ENCODE measurements around the gene AXIN2.
"Not testable (repeated sequence)": the region's sequence is repeated elsewhere in the genome, so short reads cannot be mapped to it uniquely, and the experiment has no call there.

AXIN2 gene

GRCh38 chr17:65514082-65514481, 47.4 kb downstream of the AXIN2 start:
- Histone ChIP-seq H3K4me2 (ENCODE audit: insufficient read depth, low read length) (no peak overlapping the region), H2AFZ (ENCODE audit: low read depth, low read length) (no peak overlapping the region), H4K20me1 (ENCODE audit: insufficient read depth, low read length) (no peaks in the 10 kb centered on the region), H3K9ac (ENCODE audit: low read depth, low read length) (no peak overlapping the region), H3K4me3 (ENCODE audit: low read depth in 1 of 2, low read length in 2 of 2) (no peak overlapping the region), H3K36me3 (ENCODE audit: insufficient read depth, low read length) (no peaks in the 10 kb centered on the region), H3K4me1 (ENCODE audit: insufficient read depth, low read length) (no peaks in the 10 kb centered on the region), H3K27me3 (ENCODE audit: insufficient read depth, low read length, poor library complexity) (no peaks in the 10 kb centered on the region), H3K9me3 (ENCODE audit: insufficient read depth, low read length, severe bottlenecking) (no peaks in the 10 kb centered on the region), H3K79me2 (ENCODE audit: insufficient read depth, low read length) (no peaks in the 10 kb centered on the region), H3K27ac (ENCODE audit: low read length) (no peak overlapping the region)
- no peak for ATAC-seq (ENCODE audit: insufficient read depth, low read depth)
- DNase-seq: no peak
- TF ChIP-seq CTCF (IDR thresholded peaks at IDR 0.05; ENCODE audit: borderline replicate concordance, extremely low read depth, low read length, poor library complexity, severe bottlenecking): no peak
- TF ChIP-seq EZH2 (IDR thresholded peaks at IDR 0.05; ENCODE audit: borderline replicate concordance, low read depth, low read length, severe bottlenecking): no peak

GRCh38 chr17:65511316-65511715, 50.1 kb downstream of the AXIN2 start:
- H3K4me1 ChIP-seq (ENCODE audit: insufficient read depth, low read length): no peaks in the 10 kb centered on the region
- H3K79me2 ChIP-seq (ENCODE audit: insufficient read depth, low read length): no peaks in the 10 kb centered on the region
- TF ChIP-seq CTCF (IDR thresholded peaks at IDR 0.05; ENCODE audit: borderline replicate concordance, extremely low read depth, low read length, poor library complexity, severe bottlenecking) (no peak), EZH2 (IDR thresholded peaks at IDR 0.05; ENCODE audit: borderline replicate concordance, low read depth, low read length, severe bottlenecking) (no peak)
- H3K9me3 ChIP-seq (ENCODE audit: insufficient read depth, low read length, severe bottlenecking): no peaks in the 10 kb centered on the region
- H3K27me3 ChIP-seq (ENCODE audit: insufficient read depth, low read length, poor library complexity): no peaks in the 10 kb centered on the region
- H3K4me3 ChIP-seq (ENCODE audit: low read depth in 1 of 2, low read length in 2 of 2): no peak overlapping the region
- H2AFZ ChIP-seq (ENCODE audit: low read depth, low read length): no peak overlapping the region
- no peak for ATAC-seq (ENCODE audit: insufficient read depth, low read depth)
- DNase-seq: no peak
- H3K36me3 ChIP-seq (ENCODE audit: insufficient read depth, low read length): no peaks in the 10 kb centered on the region
- no peak overlapping the region for H3K9ac ChIP-seq (ENCODE audit: low read depth, low read length)
- no peak overlapping the region for H3K4me2 ChIP-seq (ENCODE audit: insufficient read depth, low read length)
- H3K27ac ChIP-seq (ENCODE audit: low read length): no peak overlapping the region
- no peaks in the 10 kb centered on the region for H4K20me1 ChIP-seq (ENCODE audit: insufficient read depth, low read length)

- Histone ChIP-seq H3K9ac (ENCODE audit: low read depth, low read length) (no peak overlapping the region), H3K36me3 (ENCODE audit: insufficient read depth, low read length) (no peaks in the 10 kb centered on the region), H3K79me2 (ENCODE audit: insufficient read depth, low read length) (no peaks in the 10 kb centered on the region), H3K4me1 (ENCODE audit: insufficient read depth, low read length) (no peaks in the 10 kb centered on the region), H3K9me3 (ENCODE audit: insufficient read depth, low read length, severe bottlenecking) (no peaks in the 10 kb centered on the region), H3K4me2 (ENCODE audit: insufficient read depth, low read length) (no peak overlapping the region), H4K20me1 (ENCODE audit: insufficient read depth, low read length) (no peaks in the 10 kb centered on the region), H3K27ac (ENCODE audit: low read length) (no peak overlapping the region), H2AFZ (ENCODE audit: low read depth, low read length) (no peak overlapping the region), H3K4me3 (ENCODE audit: low read depth in 1 of 2, low read length in 2 of 2) (no peak overlapping the region), H3K27me3 (ENCODE audit: insufficient read depth, low read length, poor library complexity) (no peaks in the 10 kb centered on the region)
- DNase-seq: no peak
- no peak for ATAC-seq (ENCODE audit: insufficient read depth, low read depth)
- no peak for TF ChIP-seq EZH2 (IDR thresholded peaks at IDR 0.05; ENCODE audit: borderline replicate concordance, low read depth, low read length, severe bottlenecking)
- no peak for TF ChIP-seq CTCF (IDR thresholded peaks at IDR 0.05; ENCODE audit: borderline replicate concordance, extremely low read depth, low read length, poor library complexity, severe bottlenecking)
These were observed 52.4 kb downstream of the AXIN2 start for GRCh38 chr17:65509032-65509431.

- not testable (repeated sequence) for H3K27ac ChIP-seq (ENCODE audit: low read length); H3K4me3 ChIP-seq (ENCODE audit: low read depth in 1 of 2, low read length in 2 of 2); H3K36me3 ChIP-seq (ENCODE audit: insufficient read depth, low read length); H3K4me1 ChIP-seq (ENCODE audit: insufficient read depth, low read length); ATAC-seq (ENCODE audit: insufficient read depth, low read depth); H2AFZ ChIP-seq (ENCODE audit: low read depth, low read length); H3K9me3 ChIP-seq (ENCODE audit: insufficient read depth, low read length, severe bottlenecking); H3K79me2 ChIP-seq (ENCODE audit: insufficient read depth, low read length); H4K20me1 ChIP-seq (ENCODE audit: insufficient read depth, low read length); DNase-seq; H3K4me2 ChIP-seq (ENCODE audit: insufficient read depth, low read length); H3K9ac ChIP-seq (ENCODE audit: low read depth, low read length); H3K27me3 ChIP-seq (ENCODE audit: insufficient read depth, low read length, poor library complexity)
These were observed 56.8 kb downstream of the AXIN2 start for GRCh38 chr17:65504673-65505072.
